Left kidney (tissue), 2 donors: ENCODE results near the gene SPNS2. TPM values are rescaled to one million over a fixed set of nuclear protein-coding genes. Genes with fewer than 3 reads are reported as not detected.

Source experiments
- DNase-seq: peaks from one replicate; pipeline ENCODE4 v3.0.0-alpha.2; 2013
- polyA plus RNA-seq: library from polyadenylated mRNA; unstranded; fragments of 120-200 nt; gene quantifications from one replicate; pipeline ENCODE4 v1.2.1, GENCODE V29; 2013; ENCODE audit not compliant: insufficient read length

SPNS2 gene
- polyA plus RNA-seq, 1 donor = 32.3 TPM

GRCh38 chr17:4536742-4537411 lies 38.2 kb downstream of the SPNS2 start:
- DNase-seq = no peak

- DNase-seq = no peak
Measured at GRCh38 chr17:4537451-4538235, 39.0 kb downstream of the SPNS2 start.

GRCh38 chr17:4538236-4539002 lies 39.7 kb downstream of the SPNS2 start:
- no peak for DNase-seq

GRCh38 chr17:4539025-4539424 lies 40.3 kb downstream of the SPNS2 start:
- no peak for DNase-seq

- no peak for DNase-seq
Measured at GRCh38 chr17:4539576-4540223, 41.0 kb downstream of the SPNS2 start.

- DNase-seq = no peak
Measured at GRCh38 chr17:4540224-4540651, 41.6 kb downstream of the SPNS2 start.

GRCh38 chr17:4540687-4541327 lies 42.1 kb downstream of the SPNS2 start:
- DNase-seq = no peak

- no peak for DNase-seq
Measured at GRCh38 chr17:4541328-4542002, 42.8 kb downstream of the SPNS2 start.

- DNase-seq = no peak
Measured at GRCh38 chr17:4542003-4542725, 43.5 kb downstream of the SPNS2 start.

- DNase-seq = no peak
Measured at GRCh38 chr17:4542726-4543191, 44.1 kb downstream of the SPNS2 start.

- no peak for DNase-seq
Measured at GRCh38 chr17:4543557-4544026, 44.9 kb downstream of the SPNS2 start.

- no peak for DNase-seq
Measured at GRCh38 chr17:4544135-4544950, 45.7 kb downstream of the SPNS2 start.

- no peak for DNase-seq
Measured at GRCh38 chr17:4544951-4545216, 46.2 kb downstream of the SPNS2 start.

- DNase-seq = no peak
Measured at GRCh38 chr17:4545217-4545951, 46.7 kb downstream of the SPNS2 start.

- DNase-seq = no peak
Measured at GRCh38 chr17:4547118-4547906, 48.6 kb downstream of the SPNS2 start.

GRCh38 chr17:4548061-4548461 lies 49.4 kb downstream of the SPNS2 start:
- no peak for DNase-seq

- DNase-seq = no peak
Measured at GRCh38 chr17:4548721-4549531, 50.2 kb downstream of the SPNS2 start.
